Measurements from ENCODE around the gene POC1B.
"Not testable (repeated sequence)": the region's sequence is repeated elsewhere in the genome, so short reads cannot be mapped to it uniquely, and the experiment has no call there.

Gene POC1B

GRCh38 chr12:89461649-89462612 is 63.9 kb downstream of the POC1B start:
- DNase-seq, result peak; percentile 66

- no peak for DNase-seq
Observed at GRCh38 chr12:89461190-89461589, 64.7 kb downstream of the POC1B start.

DNA sequence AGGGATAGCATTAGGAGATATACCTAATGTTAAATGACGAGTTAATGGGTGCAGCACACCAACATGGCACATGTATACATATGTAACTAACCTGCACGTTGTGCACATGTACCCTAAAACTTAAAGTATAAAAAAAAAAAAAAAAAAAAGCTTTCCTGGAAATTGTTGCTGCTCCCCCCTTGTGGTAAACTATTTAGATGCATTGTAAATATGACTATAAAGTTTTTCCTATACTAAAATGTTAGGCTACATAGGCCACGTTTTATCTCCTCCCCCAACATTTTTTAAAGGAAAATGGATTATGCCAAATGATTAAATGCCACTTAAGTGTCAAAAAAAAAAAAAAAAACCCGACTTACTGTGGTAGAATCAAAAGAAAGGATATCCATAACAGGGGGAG is 66.6 kb downstream of the POC1B start:
- DNase-seq, result not testable (repeated sequence)

- DNase-seq, result no peak
Observed at GRCh38 chr12:89456565-89456964, 69.3 kb downstream of the POC1B start.

DNA sequence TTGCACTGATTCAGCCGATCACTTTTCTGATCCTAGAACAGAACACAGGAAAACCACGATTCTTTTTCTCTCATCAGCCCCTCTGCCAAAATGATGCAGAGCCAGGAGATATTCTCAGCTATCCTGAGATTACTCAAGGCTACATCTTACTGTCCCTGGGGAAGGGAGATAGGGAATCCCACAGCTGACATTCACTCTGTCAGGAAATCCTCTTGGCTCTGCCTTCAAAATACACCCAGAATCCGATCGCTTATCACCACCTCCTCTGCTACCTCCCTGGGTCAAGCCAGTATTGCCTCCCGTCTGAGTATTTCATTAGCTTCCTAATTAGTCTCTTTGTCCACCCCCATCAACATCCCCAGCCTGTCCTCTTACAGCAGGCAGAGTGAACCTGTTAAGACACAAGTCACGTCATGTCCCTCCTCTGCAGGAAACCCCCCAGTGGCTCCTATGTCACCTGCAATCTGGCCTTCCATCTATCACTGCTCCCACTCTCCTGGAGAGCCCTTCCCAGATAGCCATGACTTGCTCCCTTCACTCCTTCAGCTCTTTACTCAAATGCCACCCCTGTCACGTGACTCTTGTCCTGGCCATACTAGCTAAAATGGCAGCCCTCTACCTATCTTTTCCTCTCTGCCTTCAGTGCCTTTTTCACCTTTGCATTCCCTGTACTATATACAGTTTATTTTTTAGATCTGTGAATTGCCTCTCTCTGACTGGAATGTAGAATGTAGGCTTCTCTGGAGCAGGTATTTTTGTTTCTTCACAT is 71.6 kb downstream of the POC1B start:
- no peak for DNase-seq

DNA sequence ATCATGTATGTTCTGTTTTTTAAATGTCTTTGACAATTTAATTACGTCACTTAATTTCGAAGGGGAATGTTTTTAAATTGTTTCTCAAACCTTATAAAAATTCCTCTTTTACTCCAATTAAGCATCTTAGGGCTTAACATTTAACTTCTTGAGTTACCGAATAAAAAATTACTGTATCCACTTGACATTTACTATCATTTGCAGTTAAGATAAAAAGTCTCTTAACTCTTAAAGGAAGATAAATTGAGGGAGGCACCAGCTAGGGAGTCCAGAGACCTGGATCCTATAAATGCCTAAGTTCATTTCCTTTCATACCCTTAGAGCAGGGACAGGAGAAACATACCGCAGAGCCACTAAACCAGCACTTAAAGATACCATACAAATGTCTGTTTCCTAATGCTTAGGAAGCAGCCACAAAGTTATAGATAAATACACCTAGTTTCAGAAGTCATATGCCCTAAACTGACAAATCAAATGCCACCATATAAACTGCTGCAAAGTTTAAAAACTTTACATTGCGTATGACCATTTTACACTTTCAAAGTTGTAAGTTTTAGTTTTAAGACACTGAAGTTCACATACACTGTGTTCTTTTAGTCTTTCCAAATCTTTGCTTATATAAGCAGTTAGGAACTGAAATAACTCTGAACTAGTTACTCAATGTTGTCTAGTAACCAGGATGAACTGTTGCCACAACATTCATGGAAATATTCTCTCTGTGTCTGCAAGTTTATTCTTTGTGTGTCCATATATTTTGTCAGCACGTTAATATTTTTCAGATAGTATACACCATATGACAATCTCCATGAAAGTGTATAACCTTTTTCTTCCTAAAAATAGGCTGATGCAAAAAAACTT is 72.5 kb downstream of the POC1B start:
- DNase-seq, result no peak

DNA sequence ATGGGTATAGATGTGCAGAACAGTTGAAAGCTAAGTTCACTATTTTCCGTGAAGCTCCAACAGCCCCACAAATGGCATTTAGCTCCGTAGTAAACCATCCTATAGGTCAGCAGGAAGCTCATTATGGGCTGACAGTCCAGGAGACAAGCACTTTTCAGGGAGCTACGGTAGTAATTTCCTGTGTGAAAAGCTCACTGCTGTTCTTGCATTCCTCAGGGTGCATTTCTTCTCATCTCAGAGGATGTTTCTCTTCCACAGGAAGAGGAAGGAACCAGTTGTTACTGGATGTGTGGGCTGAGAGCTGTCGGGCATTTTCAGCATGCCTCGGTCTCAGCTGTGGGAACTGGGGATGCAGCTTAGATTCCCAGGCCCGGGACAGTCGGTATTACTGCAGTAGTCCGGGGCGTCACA is 74.0 kb downstream of the POC1B start:
- DNase-seq, result no peak

- DNase-seq, result no peak
Observed at GRCh38 chr12:89450907-89451306, 74.9 kb downstream of the POC1B start.

- no peak for DNase-seq
Observed at GRCh38 chr12:89448951-89449371, 76.9 kb downstream of the POC1B start.

DNA sequence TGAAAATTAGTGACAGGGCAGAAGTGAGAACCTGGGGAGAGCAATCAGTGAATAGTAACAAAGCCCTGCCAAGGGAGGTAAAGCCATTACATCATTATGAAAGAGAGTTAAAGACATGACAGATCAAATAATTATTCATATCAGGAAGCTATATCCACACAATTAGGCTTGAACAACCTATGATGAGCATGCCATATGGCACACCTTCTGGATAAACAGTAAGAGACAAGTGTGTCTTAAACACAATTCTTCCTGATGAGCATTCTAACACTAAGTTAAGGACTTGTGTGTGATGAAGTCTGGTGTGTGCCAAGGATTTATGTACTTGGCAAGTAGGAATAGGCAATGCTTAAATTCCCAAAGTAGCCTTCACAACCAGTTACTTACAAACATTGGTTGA is 77.3 kb downstream of the POC1B start:
- DNase-seq, result no peak

- no peak for DNase-seq
Observed at GRCh38 chr12:89439941-89440340, 85.9 kb downstream of the POC1B start.

- no peak for DNase-seq
Observed at GRCh38 chr12:89437231-89437630, 88.6 kb downstream of the POC1B start.

DNA sequence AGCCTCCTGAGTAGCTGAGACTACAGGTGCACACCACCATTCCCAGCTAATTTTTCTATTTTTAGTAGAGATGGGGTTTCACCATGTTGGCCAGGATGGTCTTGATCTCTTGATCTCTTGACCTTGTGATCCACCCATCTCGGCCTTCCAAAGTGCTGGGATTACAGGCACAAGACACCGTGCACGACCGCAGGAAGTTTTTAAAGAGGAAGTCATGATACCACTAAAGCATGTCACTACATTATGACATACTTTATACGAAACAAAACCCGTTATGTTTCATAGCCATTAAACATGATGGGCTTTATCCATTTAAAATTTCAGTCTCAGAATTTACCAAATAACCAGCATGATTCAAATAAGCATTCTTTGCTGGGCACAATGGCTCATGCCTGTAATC is 89.8 kb downstream of the POC1B start:
- no peak for DNase-seq

DNA sequence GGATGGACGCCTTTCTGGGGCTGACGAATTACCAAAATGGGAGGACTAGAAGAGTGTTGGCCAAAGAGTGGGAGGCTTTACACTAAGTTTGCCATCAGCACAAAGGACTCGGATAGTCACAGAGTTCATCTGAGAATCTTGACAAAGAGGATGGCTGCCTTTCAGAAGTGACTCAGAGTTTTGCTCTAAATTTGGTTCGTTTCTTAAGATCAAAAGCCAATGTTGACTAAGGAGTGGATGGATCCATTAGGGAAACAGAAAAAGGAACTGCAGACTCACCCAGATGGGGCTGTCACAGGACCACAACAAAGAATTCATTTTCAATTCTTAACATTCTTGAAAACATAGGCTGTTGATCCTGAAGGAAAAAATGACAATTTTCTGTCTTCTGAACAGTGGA is 92.2 kb downstream of the POC1B start:
- DNase-seq, result no peak

- DNase-seq, result no peak
Observed at GRCh38 chr12:89432396-89432795, 93.5 kb downstream of the POC1B start.

- DNase-seq, result no peak
Observed at GRCh38 chr12:89429528-89429927, 96.3 kb downstream of the POC1B start.

DNA sequence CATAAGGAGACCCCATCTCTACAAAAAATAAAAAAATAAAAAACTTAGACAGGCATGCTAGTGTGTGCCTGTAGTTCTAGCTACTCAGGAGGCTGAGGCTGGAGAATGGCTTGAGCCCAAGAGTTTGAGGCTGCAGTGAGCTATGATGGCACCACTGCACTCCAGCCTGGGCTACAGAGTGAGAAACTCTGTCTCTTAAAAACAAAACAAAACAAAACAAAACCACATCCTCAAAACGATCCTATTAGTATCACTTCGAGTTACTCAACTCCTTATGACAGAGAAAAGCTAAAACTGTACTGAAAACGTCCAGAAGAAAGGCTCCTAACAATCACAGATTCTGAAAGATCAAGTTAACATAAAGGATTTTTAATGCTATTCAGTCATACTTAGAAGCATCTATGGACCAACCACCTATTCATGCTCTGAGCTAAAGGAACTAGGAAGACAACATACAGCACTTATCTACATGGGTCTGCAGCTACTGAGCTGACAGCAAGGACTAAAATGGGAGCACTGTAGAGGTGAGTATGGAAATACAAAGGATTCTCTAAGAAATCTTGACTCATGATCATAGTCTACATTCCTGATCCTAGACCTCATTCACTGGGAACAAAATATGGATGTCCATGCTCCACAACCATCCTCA is 98.2 kb downstream of the POC1B start:
- DNase-seq, result no peak

- no peak for DNase-seq
Observed at GRCh38 chr12:89424846-89425245, 101.0 kb downstream of the POC1B start.

- DNase-seq, result no peak
Observed at GRCh38 chr12:89424389-89424788, 101.5 kb downstream of the POC1B start.

- DNase-seq, result no peak
Observed at GRCh38 chr12:89421092-89421835, 104.6 kb downstream of the POC1B start.

GRCh38 chr12:89418228-89418910 is 107.5 kb downstream of the POC1B start:
- DNase-seq, result no peak
